Measurements from ENCODE around the gene CRACR2B.

Gene CRACR2B

DNA sequence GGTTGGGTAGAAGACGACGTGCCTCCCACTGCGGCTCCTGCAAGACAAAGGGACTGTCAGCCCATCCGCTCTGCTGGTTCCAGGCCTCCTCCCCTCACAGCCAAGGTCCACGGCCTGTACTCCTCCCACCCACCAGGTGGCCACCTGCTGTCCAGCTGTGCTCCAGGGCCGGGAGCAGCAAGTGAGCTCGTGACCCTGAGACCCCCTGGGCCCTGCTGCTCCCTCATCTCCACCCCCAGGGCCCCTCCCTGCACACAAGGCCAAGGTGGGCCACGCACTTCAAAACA is 42.4 kb downstream of the CRACR2B start:
- DNase-seq = peak; percentile 66

DNA sequence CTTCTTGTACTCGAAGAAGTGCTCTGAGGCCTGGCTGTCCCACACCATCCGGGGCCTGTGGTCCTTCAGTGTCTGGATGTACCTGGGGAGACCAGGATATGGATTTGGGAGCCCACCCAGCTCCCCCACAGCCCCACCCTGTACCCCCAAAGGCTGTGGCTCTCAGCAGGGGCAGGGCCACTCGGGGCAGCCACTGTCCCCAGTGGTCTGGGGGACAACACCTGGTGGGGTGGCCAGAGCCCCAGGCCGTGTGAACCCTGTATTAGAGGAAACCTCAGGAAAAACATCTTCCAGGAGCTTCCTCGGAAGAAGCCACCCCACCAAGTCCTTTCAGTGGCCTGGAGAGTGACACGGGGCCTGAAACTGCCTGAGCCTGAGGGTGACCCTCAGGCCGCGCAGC is 42.7 kb downstream of the CRACR2B start:
- no peak for DNase-seq

DNA sequence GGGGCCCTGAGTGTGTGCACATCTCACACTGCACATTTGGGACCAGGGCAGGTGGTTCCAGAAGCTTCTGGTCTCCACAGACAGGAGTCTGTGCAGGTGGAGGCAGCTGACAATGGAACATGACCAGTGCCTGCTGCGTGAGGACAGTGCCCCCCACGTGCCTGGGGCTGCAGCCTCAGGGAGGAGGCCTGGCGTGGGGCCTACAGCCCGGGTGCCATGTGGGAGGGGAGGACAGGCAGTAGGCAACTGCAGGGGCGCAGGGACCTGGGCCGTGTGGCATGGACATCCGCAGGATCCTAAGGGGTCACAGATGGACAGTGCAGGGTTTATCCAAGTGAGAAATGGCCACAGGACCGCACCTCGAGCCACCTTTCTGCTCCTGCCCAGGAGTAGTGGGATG is 43.8 kb downstream of the CRACR2B start:
- DNase-seq = no peak

DNA sequence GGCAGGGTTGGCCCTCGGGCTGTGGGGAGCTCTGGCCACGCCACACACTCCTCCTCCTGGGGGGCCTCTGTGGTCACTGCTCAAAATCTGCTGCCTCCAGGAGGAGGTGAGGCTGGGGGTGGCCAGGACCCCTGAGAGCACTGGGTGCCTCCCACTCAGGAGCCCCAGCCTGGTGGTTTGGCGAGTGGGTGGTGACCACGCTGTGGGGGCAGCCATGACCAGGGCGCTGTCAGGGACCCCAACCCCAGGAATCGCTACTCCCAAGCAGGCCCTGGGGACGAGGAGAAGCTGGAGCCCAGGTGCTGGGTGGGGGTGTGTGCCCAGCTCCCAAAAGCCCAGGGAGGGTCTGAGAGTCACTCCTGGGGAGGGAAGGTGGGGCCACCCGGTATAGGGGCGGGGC is 45.1 kb downstream of the CRACR2B start:
- DNase-seq = no peak

DNA sequence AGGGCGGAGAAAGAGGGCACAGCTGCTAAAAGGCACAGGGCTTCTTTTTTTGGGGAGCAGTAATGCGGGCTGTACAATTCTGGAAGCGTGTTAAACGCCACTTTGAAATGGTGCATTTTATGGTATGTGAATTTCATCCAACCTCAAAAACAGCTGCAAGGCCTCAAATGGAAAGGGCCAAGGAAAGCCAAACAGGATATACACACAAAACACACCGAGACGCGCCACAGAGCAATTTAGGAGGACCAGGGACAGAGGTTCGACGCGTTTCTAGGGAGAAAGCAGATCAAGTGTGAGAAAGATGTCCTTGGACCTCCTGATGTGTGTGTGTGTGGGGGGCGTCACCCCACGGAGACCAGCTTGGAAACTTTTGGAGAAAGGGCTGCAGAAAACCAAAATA is 46.0 kb downstream of the CRACR2B start:
- DNase-seq = no peak

DNA sequence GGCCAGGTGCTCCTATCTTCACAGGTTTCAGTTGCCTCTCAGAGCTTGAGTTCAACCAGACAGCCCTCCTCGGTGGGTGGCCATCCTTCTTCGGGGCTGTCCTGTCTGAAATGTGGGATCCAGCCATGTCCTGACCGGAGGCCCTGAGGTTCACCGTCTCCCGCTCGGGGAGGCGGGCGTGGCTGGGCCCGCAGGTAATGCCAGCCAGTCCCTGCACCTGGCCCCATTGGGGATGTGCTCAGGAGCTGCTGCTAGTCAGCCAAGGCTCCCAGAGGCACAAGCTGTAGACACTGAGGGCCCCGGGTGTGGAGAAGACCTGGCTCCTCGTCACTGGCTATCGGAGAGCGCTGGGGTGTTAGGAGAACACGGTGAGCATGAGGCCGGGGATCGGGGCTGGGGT is 47.5 kb downstream of the CRACR2B start:
- DNase-seq = no peak

DNA sequence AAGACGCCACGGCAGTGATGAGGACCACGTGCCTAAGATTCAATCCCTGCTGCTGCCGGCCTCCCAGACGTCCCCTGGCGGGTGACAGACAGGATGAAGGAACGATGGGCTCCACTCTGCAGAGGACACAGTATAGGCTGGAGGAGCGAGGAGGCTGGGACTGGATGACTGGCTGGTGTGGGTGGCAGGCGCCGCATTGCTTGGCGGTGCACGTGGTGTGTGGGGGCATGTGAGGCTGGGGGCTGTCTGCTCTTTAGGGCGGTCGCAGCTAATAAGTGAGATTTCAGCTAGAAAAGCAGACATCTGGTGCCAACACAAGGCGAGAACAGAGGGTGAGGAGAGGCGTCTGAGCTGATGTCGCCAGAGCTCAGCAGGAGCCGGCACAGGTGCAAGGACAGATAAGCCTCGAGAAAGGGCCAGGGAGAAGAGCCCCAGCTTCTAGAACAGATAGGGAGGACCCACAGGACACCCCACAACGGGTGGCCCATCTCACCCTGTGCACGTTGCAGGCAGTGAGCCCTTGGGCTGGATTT is 48.1 kb downstream of the CRACR2B start:
- DNase-seq = no peak

DNA sequence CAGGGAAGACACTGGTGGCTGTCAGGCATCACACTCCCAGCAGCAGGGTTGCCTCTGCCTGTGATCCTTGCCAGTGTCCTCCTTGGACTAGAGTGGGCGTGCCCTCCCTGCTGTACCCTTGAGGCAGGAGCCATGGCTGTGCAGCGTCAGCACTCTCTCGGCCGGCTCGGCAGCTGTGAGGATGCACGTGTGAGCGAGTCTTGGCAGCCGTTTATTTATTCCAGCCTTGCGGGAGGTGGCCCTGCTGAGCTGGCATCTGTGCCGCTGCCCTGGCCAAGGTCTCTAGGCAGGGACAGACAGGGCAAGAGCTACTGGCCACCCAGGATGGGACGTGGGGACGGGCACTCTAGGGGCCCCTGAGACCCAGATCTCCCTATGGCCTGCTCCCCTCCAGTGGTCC is 48.8 kb downstream of the CRACR2B start:
- DNase-seq = no peak

DNA sequence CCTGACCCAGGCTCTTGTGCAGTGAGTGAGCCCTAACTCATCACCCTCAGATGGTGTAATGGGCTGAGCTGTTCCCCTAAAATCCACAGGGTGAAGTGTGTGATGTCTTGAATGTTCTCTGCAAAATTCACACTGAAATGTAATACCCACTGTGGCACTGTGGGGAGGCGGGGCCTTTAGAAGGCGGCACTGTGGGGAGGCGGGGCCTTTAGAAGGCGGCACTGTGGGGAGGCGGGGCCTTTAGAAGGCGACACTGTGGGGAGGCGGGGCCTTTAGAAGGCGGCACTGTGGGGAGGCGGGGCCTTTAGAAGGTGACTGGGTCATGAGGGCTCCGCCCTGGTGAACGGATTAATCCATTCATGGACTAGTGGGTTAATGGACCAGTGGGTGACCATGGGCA is 49.8 kb downstream of the CRACR2B start:
- DNase-seq = no peak

DNA sequence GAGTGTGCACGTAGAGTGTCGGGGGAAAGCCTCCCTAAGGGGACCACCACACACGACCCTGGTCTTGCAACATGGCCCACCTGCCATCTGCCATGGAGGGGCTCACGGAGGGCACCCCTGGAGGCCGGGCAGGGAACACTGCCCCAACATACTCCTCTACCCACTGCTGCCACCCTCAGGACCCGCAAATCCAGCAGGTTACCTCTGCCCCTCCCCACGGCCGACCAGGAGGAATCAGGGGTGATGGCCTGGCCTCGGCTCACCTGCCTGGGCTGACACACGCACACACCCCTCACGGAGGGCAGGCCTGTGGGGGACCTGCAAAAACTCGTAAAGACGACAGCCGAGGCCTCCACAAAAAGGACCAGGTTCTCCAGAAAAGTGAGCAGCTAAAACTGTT is 52.7 kb downstream of the CRACR2B start:
- no peak for DNase-seq
